NAMALWA (cell line): ENCODE data around the gene INSYN2B.

Source experiments
- DNase-seq: peaks from one replicate; pipeline ENCODE4 v3.0.0-alpha.2; 2015; ENCODE audit warnings: low spot score

The INSYN2B gene

GRCh38 chr5:169980418-169981053, at the start of gene INSYN2B:
INSYN2B (minus strand) TSS chr5:169980495; CDS start chr5:169883898, 96,597 bp downstream.
- peak; percentile 58 for DNase-seq

- no peak for DNase-seq
Measured at GRCh38 chr5:170028124-170028523, 47.8 kb upstream of the INSYN2B start.

- no peak for DNase-seq
Measured at GRCh38 chr5:170025853-170026252, 45.6 kb upstream of the INSYN2B start.

GRCh38 chr5:170021506-170021905, 41.2 kb upstream of the INSYN2B start:
- no peak for DNase-seq

GRCh38 chr5:170020423-170020822, 40.1 kb upstream of the INSYN2B start:
- no peak for DNase-seq

GRCh38 chr5:170012622-170013021, 32.3 kb upstream of the INSYN2B start:
- DNase-seq, result no peak

GRCh38 chr5:170011751-170012150, 31.5 kb upstream of the INSYN2B start:
- no peak for DNase-seq

GRCh38 chr5:170010595-170010994, 30.3 kb upstream of the INSYN2B start:
- no peak for DNase-seq

- DNase-seq, result no peak
Measured at GRCh38 chr5:170008376-170008775, 28.1 kb upstream of the INSYN2B start.

- DNase-seq, result no peak
Measured at GRCh38 chr5:170006021-170006420, 25.7 kb upstream of the INSYN2B start.

- DNase-seq, result no peak
Measured at GRCh38 chr5:170000155-170000554, 19.9 kb upstream of the INSYN2B start.

- no peak for DNase-seq
Measured at GRCh38 chr5:169999621-170000020, 19.3 kb upstream of the INSYN2B start.

- DNase-seq, result no peak
Measured at GRCh38 chr5:169997798-169998197, 17.5 kb upstream of the INSYN2B start.

- DNase-seq, result no peak
Measured at GRCh38 chr5:169993485-169993790, 13.1 kb upstream of the INSYN2B start.

- no peak for DNase-seq
Measured at GRCh38 chr5:169992789-169993484, 12.6 kb upstream of the INSYN2B start.

- no peak for DNase-seq
Measured at GRCh38 chr5:169991115-169991869, 11.0 kb upstream of the INSYN2B start.

- DNase-seq, result no peak
Measured at GRCh38 chr5:169989365-169989764, 9.1 kb upstream of the INSYN2B start.

GRCh38 chr5:169988947-169989346, 8.7 kb upstream of the INSYN2B start:
- no peak for DNase-seq

GRCh38 chr5:169988206-169988605, 7.9 kb upstream of the INSYN2B start:
- no peak for DNase-seq

GRCh38 chr5:169979871-169980270, 424 bp downstream of the INSYN2B start:
- no peak for DNase-seq

GRCh38 chr5:169978714-169979113, 1.6 kb downstream of the INSYN2B start:
- no peak for DNase-seq

GRCh38 chr5:169974121-169974770, 6.0 kb downstream of the INSYN2B start:
- no peak for DNase-seq

GRCh38 chr5:169973056-169973455, 7.2 kb downstream of the INSYN2B start:
- no peak for DNase-seq
